Measurements from ENCODE around the gene MYO15A.

Gene MYO15A

DNA sequence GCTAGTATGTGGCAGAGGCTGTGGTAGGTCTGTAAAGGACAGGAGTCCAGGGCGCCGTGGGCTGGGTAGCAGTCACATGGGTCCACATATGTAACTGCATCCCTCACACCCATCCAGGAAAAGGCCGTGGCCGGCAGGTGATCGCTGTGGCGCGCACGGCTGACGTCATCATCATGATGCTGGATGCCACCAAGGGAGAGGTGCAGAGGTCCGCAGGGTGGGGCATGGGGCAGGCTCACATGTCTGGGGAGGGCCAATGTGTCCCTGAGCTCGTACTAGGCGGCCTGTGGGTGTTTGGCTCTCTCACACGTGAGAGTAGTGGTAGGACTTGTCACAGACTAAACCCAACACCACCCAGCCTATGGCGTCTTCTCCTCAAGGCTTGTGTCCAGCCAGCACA is 9.0 kb upstream of the MYO15A start:
- H3K27ac ChIP-seq (ENCODE audit: low read length) = no peak overlapping the region
- H4K20me1 ChIP-seq (ENCODE audit: insufficient read depth, low read length) = peaks cover 8% of the 10 kb centered on the region; the same call in 1 of the 2 replicates
- peaks cover 83% of the 10 kb centered on the region for H3K36me3 ChIP-seq (ENCODE audit: insufficient read depth, low read length)
- no peak overlapping the region for H3K4me2 ChIP-seq (ENCODE audit: insufficient read depth, low read length)
- no peak overlapping the region for H3K4me3 ChIP-seq (ENCODE audit: low read depth in 1 of 2, low read length in 2 of 2)
- no peaks in the 10 kb centered on the region for H3K4me1 ChIP-seq (ENCODE audit: insufficient read depth, low read length)
- no peak overlapping the region for H2AFZ ChIP-seq (ENCODE audit: low read depth, low read length)
- H3K27me3 ChIP-seq (ENCODE audit: insufficient read depth, low read length, poor library complexity) = no peaks in the 10 kb centered on the region
- TF ChIP-seq EZH2 (IDR thresholded peaks at IDR 0.05; ENCODE audit: borderline replicate concordance, low read depth, low read length, severe bottlenecking) = no peak
- TF ChIP-seq, protein P1, sequence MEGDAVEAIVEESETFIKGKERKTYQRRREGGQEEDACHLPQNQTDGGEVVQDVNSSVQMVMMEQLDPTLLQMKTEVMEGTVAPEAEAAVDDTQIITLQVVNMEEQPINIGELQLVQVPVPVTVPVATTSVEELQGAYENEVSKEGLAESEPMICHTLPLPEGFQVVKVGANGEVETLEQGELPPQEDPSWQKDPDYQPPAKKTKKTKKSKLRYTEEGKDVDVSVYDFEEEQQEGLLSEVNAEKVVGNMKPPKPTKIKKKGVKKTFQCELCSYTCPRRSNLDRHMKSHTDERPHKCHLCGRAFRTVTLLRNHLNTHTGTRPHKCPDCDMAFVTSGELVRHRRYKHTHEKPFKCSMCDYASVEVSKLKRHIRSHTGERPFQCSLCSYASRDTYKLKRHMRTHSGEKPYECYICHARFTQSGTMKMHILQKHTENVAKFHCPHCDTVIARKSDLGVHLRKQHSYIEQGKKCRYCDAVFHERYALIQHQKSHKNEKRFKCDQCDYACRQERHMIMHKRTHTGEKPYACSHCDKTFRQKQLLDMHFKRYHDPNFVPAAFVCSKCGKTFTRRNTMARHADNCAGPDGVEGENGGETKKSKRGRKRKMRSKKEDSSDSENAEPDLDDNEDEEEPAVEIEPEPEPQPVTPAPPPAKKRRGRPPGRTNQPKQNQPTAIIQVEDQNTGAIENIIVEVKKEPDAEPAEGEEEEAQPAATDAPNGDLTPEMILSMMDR (IDR thresholded peaks at IDR 0.05; ENCODE audit: borderline replicate concordance, extremely low read depth, low read length, poor library complexity, severe bottlenecking) = no peak
- no peak overlapping the region for H3K9ac ChIP-seq (ENCODE audit: low read depth, low read length)
- DNase-seq (no peak), ATAC-seq (ENCODE audit: insufficient read depth, low read depth) (no peak)
- no peaks in the 10 kb centered on the region for H3K9me3 ChIP-seq (ENCODE audit: insufficient read depth, low read length, severe bottlenecking)
- H3K79me2 ChIP-seq (ENCODE audit: insufficient read depth, low read length) = no peaks in the 10 kb centered on the region

DNA sequence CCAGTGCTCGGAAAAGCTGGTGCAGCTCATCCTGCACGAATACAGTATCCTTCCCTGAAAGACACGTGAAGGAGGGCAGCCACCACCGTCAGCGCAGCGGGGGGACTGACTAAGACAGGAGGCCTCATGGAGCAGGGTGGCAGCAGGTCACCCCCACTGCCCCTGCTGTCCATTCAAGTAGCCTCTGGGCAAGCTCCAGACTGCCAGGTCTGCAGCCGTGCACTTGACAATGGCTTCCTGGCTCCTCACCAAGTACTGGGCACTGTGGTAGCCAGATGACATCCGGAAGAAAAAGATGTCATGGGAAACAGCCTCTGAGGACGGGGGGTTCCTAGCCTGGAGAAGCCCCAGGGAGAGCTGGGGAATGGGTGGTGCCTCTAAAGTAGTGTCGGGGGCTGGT is 7.9 kb upstream of the MYO15A start:
- no peaks in the 10 kb centered on the region for H3K9me3 ChIP-seq (ENCODE audit: insufficient read depth, low read length, severe bottlenecking)
- H3K27ac ChIP-seq (ENCODE audit: low read length) = no peak overlapping the region
- no peak for ATAC-seq (ENCODE audit: insufficient read depth, low read depth)
- H3K4me1 ChIP-seq (ENCODE audit: insufficient read depth, low read length) = no peaks in the 10 kb centered on the region
- no peak overlapping the region for H3K4me3 ChIP-seq (ENCODE audit: low read depth in 1 of 2, low read length in 2 of 2)
- peaks cover 8% of the 10 kb centered on the region; the same call in 1 of the 2 replicates for H4K20me1 ChIP-seq (ENCODE audit: insufficient read depth, low read length)
- H3K27me3 ChIP-seq (ENCODE audit: insufficient read depth, low read length, poor library complexity) = no peaks in the 10 kb centered on the region
- no peaks in the 10 kb centered on the region for H3K79me2 ChIP-seq (ENCODE audit: insufficient read depth, low read length)
- TF ChIP-seq, protein P1 (IDR thresholded peaks at IDR 0.05; ENCODE audit: borderline replicate concordance, extremely low read depth, low read length, poor library complexity, severe bottlenecking) = no peak
- no peak for TF ChIP-seq EZH2 (IDR thresholded peaks at IDR 0.05; ENCODE audit: borderline replicate concordance, low read depth, low read length, severe bottlenecking)
- H3K36me3 ChIP-seq (ENCODE audit: insufficient read depth, low read length) = peaks cover 93% of the 10 kb centered on the region
- no peak overlapping the region for H3K4me2 ChIP-seq (ENCODE audit: insufficient read depth, low read length)
- H3K9ac ChIP-seq (ENCODE audit: low read depth, low read length) = no peak overlapping the region
- no peak for DNase-seq
- no peak overlapping the region for H2AFZ ChIP-seq (ENCODE audit: low read depth, low read length)

DNA sequence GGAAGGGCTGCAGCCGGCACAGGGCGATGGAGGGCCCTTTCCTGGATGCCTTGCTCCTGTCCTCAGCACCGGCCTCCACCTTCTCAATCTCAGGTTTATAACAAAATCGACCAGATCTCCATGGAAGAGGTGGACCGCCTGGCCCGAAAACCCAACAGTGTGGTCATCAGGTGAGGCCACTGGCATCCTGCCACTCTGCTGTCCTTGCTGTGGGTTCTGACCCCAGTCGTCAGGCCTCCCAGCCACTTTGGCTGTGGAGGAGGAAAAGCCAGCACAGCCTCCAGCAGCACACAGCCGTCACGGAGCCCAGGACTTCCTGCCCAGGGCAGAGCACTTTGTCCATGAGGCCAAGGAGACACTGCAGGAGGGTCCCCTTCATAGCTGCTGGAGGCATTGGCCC is 6.7 kb upstream of the MYO15A start:
- H3K9me3 ChIP-seq (ENCODE audit: insufficient read depth, low read length, severe bottlenecking) = no peaks in the 10 kb centered on the region
- H3K4me2 ChIP-seq (ENCODE audit: insufficient read depth, low read length) = no peak overlapping the region
- no peak for DNase-seq
- no peak overlapping the region for H3K27ac ChIP-seq (ENCODE audit: low read length)
- ATAC-seq (ENCODE audit: insufficient read depth, low read depth) = no peak
- no peak overlapping the region for H3K9ac ChIP-seq (ENCODE audit: low read depth, low read length)
- no peaks in the 10 kb centered on the region for H3K4me1 ChIP-seq (ENCODE audit: insufficient read depth, low read length)
- no peak overlapping the region for H2AFZ ChIP-seq (ENCODE audit: low read depth, low read length)
- TF ChIP-seq, protein P1 (IDR thresholded peaks at IDR 0.05; ENCODE audit: borderline replicate concordance, extremely low read depth, low read length, poor library complexity, severe bottlenecking) = no peak
- no peak for TF ChIP-seq EZH2 (IDR thresholded peaks at IDR 0.05; ENCODE audit: borderline replicate concordance, low read depth, low read length, severe bottlenecking)
- no peak overlapping the region for H3K4me3 ChIP-seq (ENCODE audit: low read depth in 1 of 2, low read length in 2 of 2)
- H3K36me3 ChIP-seq (ENCODE audit: insufficient read depth, low read length) = peaks cover 90% of the 10 kb centered on the region
- no peaks in the 10 kb centered on the region for H3K79me2 ChIP-seq (ENCODE audit: insufficient read depth, low read length)
- H4K20me1 ChIP-seq (ENCODE audit: insufficient read depth, low read length) = peaks cover 8% of the 10 kb centered on the region; the same call in 1 of the 2 replicates
- H3K27me3 ChIP-seq (ENCODE audit: insufficient read depth, low read length, poor library complexity) = no peaks in the 10 kb centered on the region

DNA sequence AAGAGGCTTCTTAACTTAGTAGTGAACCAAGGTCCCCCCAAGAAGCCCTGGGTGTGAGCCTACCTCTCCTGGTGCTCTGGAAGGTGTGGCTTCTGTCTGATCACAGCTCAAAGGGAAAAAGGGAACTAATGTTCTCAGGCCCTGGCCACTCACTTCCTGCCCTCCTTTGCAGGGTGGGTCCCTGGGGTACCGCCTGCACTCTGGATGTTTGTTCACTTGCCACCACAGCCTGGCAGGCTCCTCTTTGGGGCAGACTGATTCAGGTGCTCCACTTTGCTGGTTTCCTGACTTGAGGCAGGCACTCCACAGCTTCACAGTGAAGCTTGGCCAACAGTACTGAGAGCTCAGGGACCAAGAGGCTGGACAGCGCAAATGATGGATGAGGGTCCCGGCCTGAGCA is 5.9 kb upstream of the MYO15A start:
- ATAC-seq (ENCODE audit: insufficient read depth, low read depth) = peak; percentile 29; the same call in 1 of the 3 replicates
- DNase-seq = no peak
- H3K27ac ChIP-seq (ENCODE audit: low read length) = no peak overlapping the region
- no peak overlapping the region for H3K4me2 ChIP-seq (ENCODE audit: insufficient read depth, low read length)
- H4K20me1 ChIP-seq (ENCODE audit: insufficient read depth, low read length) = peaks cover 8% of the 10 kb centered on the region; the same call in 1 of the 2 replicates
- H3K9me3 ChIP-seq (ENCODE audit: insufficient read depth, low read length, severe bottlenecking) = no peaks in the 10 kb centered on the region
- no peak overlapping the region for H2AFZ ChIP-seq (ENCODE audit: low read depth, low read length)
- H3K9ac ChIP-seq (ENCODE audit: low read depth, low read length) = no peak overlapping the region
- H3K27me3 ChIP-seq (ENCODE audit: insufficient read depth, low read length, poor library complexity) = no peaks in the 10 kb centered on the region
- H3K4me1 ChIP-seq (ENCODE audit: insufficient read depth, low read length) = no peaks in the 10 kb centered on the region
- peaks cover 88% of the 10 kb centered on the region for H3K36me3 ChIP-seq (ENCODE audit: insufficient read depth, low read length)
- TF ChIP-seq, protein P1 (IDR thresholded peaks at IDR 0.05; ENCODE audit: borderline replicate concordance, extremely low read depth, low read length, poor library complexity, severe bottlenecking) = no peak
- TF ChIP-seq EZH2 (IDR thresholded peaks at IDR 0.05; ENCODE audit: borderline replicate concordance, low read depth, low read length, severe bottlenecking) = no peak
- no peak overlapping the region for H3K4me3 ChIP-seq (ENCODE audit: low read depth in 1 of 2, low read length in 2 of 2)
- H3K79me2 ChIP-seq (ENCODE audit: insufficient read depth, low read length) = no peaks in the 10 kb centered on the region
